Spinal cord (tissue), 10 donors: ENCODE results near the gene BTAF1. TPM values are rescaled to one million over a fixed set of nuclear protein-coding genes. Genes with fewer than 3 reads are reported as not detected.

Experiments
- DNase-seq, 6 donors: peaks; one replicate each; pipeline versions ENCODE4 v3.0.0 to v3.0.0-alpha.2; 2013 to 2015; ENCODE audit warnings: low spot score in 6 of 6, low read depth in 4 of 6
- H3K27ac ChIP-seq: one replicate; pipeline ENCODE4 v1.5.1; 2013; ENCODE audit warnings: low read depth, low read length, control low read depth
- H3K27me3 ChIP-seq: one replicate; pipeline ENCODE4 v1.6.1; 2013; ENCODE audit warnings: low read length; ENCODE audit not compliant: control insufficient read depth, insufficient read depth
- H3K36me3 ChIP-seq: one replicate; pipeline ENCODE4 v1.6.1; 2013; ENCODE audit warnings: low read length; ENCODE audit not compliant: control insufficient read depth, insufficient read depth
- H3K4me1 ChIP-seq: one replicate; pipeline ENCODE4 v1.6.1; 2013; ENCODE audit warnings: low read length; ENCODE audit not compliant: control insufficient read depth, insufficient read depth
- H3K4me3 ChIP-seq: one replicate; pipeline ENCODE4 v1.5.1; 2013; ENCODE audit warnings: low read depth, low read length, control low read depth
- H3K9me3 ChIP-seq: one replicate; pipeline ENCODE4 v1.6.1; 2013; ENCODE audit warnings: low read length; ENCODE audit not compliant: control insufficient read depth, insufficient read depth
- WGBS: methylation state at CpG from one replicate; pipeline ENCODE4 v1.1.5; 2013; ENCODE audit warnings: missing lambda C conversion rate; ENCODE audit not compliant: insufficient coverage; 5-methylcytosine and 5-hydroxymethylcytosine counted together
- polyA plus RNA-seq, 2 donors: library from polyadenylated mRNA; unstranded; fragments of 120-200 nt; gene quantifications; one replicate each; pipeline ENCODE4 v1.2.1, GENCODE V29; 2013; ENCODE audit not compliant: insufficient read length in 2 of 2
- small RNA-seq: library from RNA; depleted of rRNA; stranded (forward); fragments of <200 nt; gene quantifications from one replicate; pipeline ENCODE3, GENCODE V24; 2014; ENCODE audit warnings: low replicate concordance
- total RNA-seq, 2 donors: library from RNA; depleted of rRNA in 1 of 2; stranded (reverse); fragments of 120-200 nt in 1 of 2; fragments of >200 nt in 1 of 2; gene quantifications; one replicate each; pipeline versions ENCODE4 v1.2.3 to v1.2.4, GENCODE V29; 2013 to 2014
- donor health status: healthy.

The BTAF1 gene
- total and polyA plus RNA-seq, 4 donors: 23.2 to 60.1 (median 39.7) TPM

- Histone ChIP-seq H3K4me1 (no peaks in the 10 kb centered on the region), H3K27me3 (no peaks in the 10 kb centered on the region), H3K36me3 (no peaks in the 10 kb centered on the region), H3K4me3 (no peak overlapping the region), H3K9me3 (no peaks in the 10 kb centered on the region), H3K27ac (no peak overlapping the region)
- WGBS: no CpG with 5 or more reads among the region's 2 CpGs
- no peak for DNase-seq
Observed at GRCh38 chr10:92064506-92064905, 140.9 kb downstream of the BTAF1 start.

GRCh38 chr10:92066386-92066785 is 142.8 kb downstream of the BTAF1 start:
- no peak for DNase-seq
- Histone ChIP-seq H3K4me3 (no peak overlapping the region), H3K9me3 (no peaks in the 10 kb centered on the region), H3K4me1 (no peaks in the 10 kb centered on the region), H3K27ac (no peak overlapping the region), H3K36me3 (no peaks in the 10 kb centered on the region), H3K27me3 (no peaks in the 10 kb centered on the region)
- WGBS: 93% methylated on average over 4 of the region's 4 CpGs

GRCh38 chr10:92068900-92069299 is 145.3 kb downstream of the BTAF1 start:
- no peak for DNase-seq
- no peaks in the 10 kb centered on the region for H3K27me3 ChIP-seq
- H3K36me3 ChIP-seq: no peaks in the 10 kb centered on the region
- WGBS: no CpG with 5 or more reads among the region's 1 CpG
- H3K4me3 ChIP-seq: no peak overlapping the region
- H3K9me3 ChIP-seq: no peaks in the 10 kb centered on the region
- H3K4me1 ChIP-seq: no peaks in the 10 kb centered on the region
- H3K27ac ChIP-seq: no peak overlapping the region

- WGBS: 91% methylated on average over 4 of the region's 6 CpGs
- H3K36me3 ChIP-seq: peaks cover 6% of the 10 kb centered on the region
- H3K4me3 ChIP-seq: no peak overlapping the region
- H3K9me3 ChIP-seq: no peaks in the 10 kb centered on the region
- H3K4me1 ChIP-seq: no peaks in the 10 kb centered on the region
- H3K27me3 ChIP-seq: no peaks in the 10 kb centered on the region
- no peak for DNase-seq
- no peak overlapping the region for H3K27ac ChIP-seq
Observed at GRCh38 chr10:92074126-92074887, 150.7 kb downstream of the BTAF1 start.

- H3K27me3 ChIP-seq: no peaks in the 10 kb centered on the region
- H3K4me3 ChIP-seq: no peak overlapping the region
- no peaks in the 10 kb centered on the region for H3K4me1 ChIP-seq
- no peak for DNase-seq
- H3K36me3 ChIP-seq: peaks cover 17% of the 10 kb centered on the region
- no peak overlapping the region for H3K27ac ChIP-seq
- H3K9me3 ChIP-seq: no peaks in the 10 kb centered on the region
Observed at GRCh38 chr10:92075829-92076228, 152.3 kb downstream of the BTAF1 start.

- Histone ChIP-seq H3K27ac (no peak overlapping the region), H3K9me3 (no peaks in the 10 kb centered on the region), H3K4me1 (no peaks in the 10 kb centered on the region), H3K36me3 (peaks cover 18% of the 10 kb centered on the region), H3K4me3 (no peak overlapping the region), H3K27me3 (no peaks in the 10 kb centered on the region)
- DNase-seq: no peak
Observed at GRCh38 chr10:92076722-92077121, 153.2 kb downstream of the BTAF1 start.

GRCh38 chr10:92079003-92079402 is 155.4 kb downstream of the BTAF1 start:
- H3K36me3 ChIP-seq: peaks cover 18% of the 10 kb centered on the region
- no peak overlapping the region for H3K27ac ChIP-seq
- no peaks in the 10 kb centered on the region for H3K9me3 ChIP-seq
- H3K4me1 ChIP-seq: no peaks in the 10 kb centered on the region
- H3K4me3 ChIP-seq: no peak overlapping the region
- WGBS: 100% methylated on average over 5 of the region's 6 CpGs
- no peaks in the 10 kb centered on the region for H3K27me3 ChIP-seq
- DNase-seq: no peak

Small RNA genes lying within 50 kb of the gene (small RNA-seq; reads per million reads assigned to genes)
- gene AL359198.2 (not detected), gene RF00402 (not detected)

Other genes starting within 250 kb of the BTAF1 start
- gene TNKS2, start 125.3 kb upstream of the BTAF1 start, total RNA-seq: 10 to 100 TPM; 46.8 to 91.9 TPM
- 10 to 100 TPM; 35.3 to 51.6 TPM for gene TNKS2, start 125.3 kb upstream of the BTAF1 start, polyA plus RNA-seq
- 10 to 100 TPM in 1 of 2 donors, 1 to 10 TPM in 1; 9.5 to 17.5 TPM for gene FGFBP3, start 14.3 kb upstream of the BTAF1 start, total RNA-seq
- 10 to 100 TPM; 59.8 to 92.5 TPM for gene FGFBP3, start 14.3 kb upstream of the BTAF1 start, polyA plus RNA-seq